CD4-positive, alpha-beta T cell treated with Interleukin-10 for 1 hour (primary cell): ENCODE results near the gene AKNAD1.
A peak's percentile ranks its signal among the peaks of the same experiment; 100 is the strongest.
"Not testable (repeated sequence)": the region's sequence is repeated elsewhere in the genome, so short reads cannot be mapped to it uniquely, and the experiment has no call there.

Source experiments
- DNase-seq: peaks from one replicate; pipeline ENCODE4 v3.0.0-alpha.2; 2020

Gene AKNAD1

GRCh38 chr1:108856994-108857393, at the start of gene AKNAD1:
AKNAD1 (minus strand) TSS chr1:108857094; CDS start chr1:108852664, 4,430 bp downstream.
- no peak for DNase-seq

GRCh38 chr1:108901106-108901505, 44.2 kb upstream of the AKNAD1 start:
- no peak for DNase-seq

GRCh38 chr1:108897865-108898720, 41.2 kb upstream of the AKNAD1 start:
- peak; percentile 72 for DNase-seq

- no peak for DNase-seq
Observed at GRCh38 chr1:108896146-108897145, 39.6 kb upstream of the AKNAD1 start.

GRCh38 chr1:108893141-108893530, 36.2 kb upstream of the AKNAD1 start:
- no peak for DNase-seq

GRCh38 chr1:108892356-108893140, 35.7 kb upstream of the AKNAD1 start:
- DNase-seq, result no peak

GRCh38 chr1:108889706-108890384, 33.0 kb upstream of the AKNAD1 start:
- DNase-seq, result no peak

GRCh38 chr1:108889006-108889645, 32.2 kb upstream of the AKNAD1 start:
- DNase-seq, result not testable (repeated sequence)

GRCh38 chr1:108886292-108886691, 29.4 kb upstream of the AKNAD1 start:
- DNase-seq, result no peak

- DNase-seq, result no peak
Observed at GRCh38 chr1:108884968-108885367, 28.1 kb upstream of the AKNAD1 start.

GRCh38 chr1:108882837-108883236, 25.9 kb upstream of the AKNAD1 start:
- DNase-seq, result no peak

GRCh38 chr1:108881369-108881768, 24.5 kb upstream of the AKNAD1 start:
- no peak for DNase-seq

- no peak for DNase-seq
Observed at GRCh38 chr1:108880850-108881249, 24.0 kb upstream of the AKNAD1 start.

- DNase-seq, result no peak
Observed at GRCh38 chr1:108878678-108879077, 21.8 kb upstream of the AKNAD1 start.

- no peak for DNase-seq
Observed at GRCh38 chr1:108878160-108878469, 21.2 kb upstream of the AKNAD1 start.

- no peak for DNase-seq
Observed at GRCh38 chr1:108877348-108878159, 20.7 kb upstream of the AKNAD1 start.

GRCh38 chr1:108871050-108871724, 14.3 kb upstream of the AKNAD1 start:
- DNase-seq, result no peak

GRCh38 chr1:108865316-108865910, 8.5 kb upstream of the AKNAD1 start:
- DNase-seq, result no peak

GRCh38 chr1:108863984-108864383, 7.1 kb upstream of the AKNAD1 start:
- DNase-seq, result no peak
